Measurements from ENCODE around the gene SEZ6L2.
A peak's percentile ranks its signal among the peaks of the same experiment; 100 is the strongest.
"Not testable (repeated sequence)": the region's sequence is repeated elsewhere in the genome, so short reads cannot be mapped to it uniquely, and the experiment has no call there.

SEZ6L2 gene

GRCh38 chr16:29891525-29892457, 7.6 kb downstream of the SEZ6L2 start:
- DNase-seq (ENCODE audit: low read depth) = no peak

DNA sequence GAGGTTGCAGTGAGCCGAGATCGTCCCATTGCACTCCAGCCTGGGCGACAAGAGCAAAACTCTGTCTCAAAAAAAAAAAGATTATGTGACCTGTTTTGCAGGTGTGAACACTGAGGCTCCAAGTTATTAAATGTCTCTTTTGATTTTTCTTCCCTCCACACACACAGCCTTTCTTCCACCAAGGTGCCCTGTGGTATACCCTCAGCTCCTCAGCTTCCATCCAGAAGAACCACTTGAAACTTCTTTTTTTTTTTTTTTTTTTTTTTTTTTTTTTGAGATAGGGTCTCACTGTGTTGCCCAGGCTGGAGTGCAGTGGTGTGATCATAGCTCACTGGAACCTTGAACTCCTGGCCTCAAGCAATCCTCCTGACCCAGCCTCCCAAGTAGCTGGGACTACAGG, 10.0 kb downstream of the SEZ6L2 start:
- not testable (repeated sequence) for DNase-seq (ENCODE audit: low read depth)

DNA sequence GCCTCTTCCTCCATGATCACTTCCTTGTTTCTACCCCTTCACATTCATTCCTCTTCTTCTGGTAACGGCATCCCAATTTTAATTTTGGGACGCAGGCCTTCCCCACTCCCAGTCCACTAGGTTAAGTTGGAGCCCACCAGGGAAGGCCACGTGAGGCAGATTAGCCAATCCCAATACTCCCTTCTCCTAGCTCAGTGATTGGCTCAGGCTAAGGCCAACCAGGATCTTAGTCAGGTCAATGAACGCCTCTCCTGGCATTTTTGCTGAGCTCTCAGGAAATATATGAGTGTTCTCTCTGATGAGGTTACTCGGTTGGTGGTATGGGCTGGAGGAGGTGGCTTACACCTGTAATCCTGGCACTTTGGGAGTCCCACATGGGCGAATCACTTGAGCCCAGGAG, 15.4 kb downstream of the SEZ6L2 start:
- DNase-seq (ENCODE audit: low read depth) = no peak

GRCh38 chr16:29881050-29881449, 18.3 kb downstream of the SEZ6L2 start:
- no peak for DNase-seq (ENCODE audit: low read depth)

GRCh38 chr16:29878172-29878571, 21.2 kb downstream of the SEZ6L2 start:
- DNase-seq (ENCODE audit: low read depth) = no peak

- peak; percentile 15 for DNase-seq (ENCODE audit: low read depth)
Measured at GRCh38 chr16:29877266-29877961, 21.9 kb downstream of the SEZ6L2 start.

GRCh38 chr16:29876594-29877249, 22.6 kb downstream of the SEZ6L2 start:
- DNase-seq (ENCODE audit: low read depth) = peak; percentile 24

- DNase-seq (ENCODE audit: low read depth) = no peak
Measured at GRCh38 chr16:29876217-29876593, 23.1 kb downstream of the SEZ6L2 start.

DNA sequence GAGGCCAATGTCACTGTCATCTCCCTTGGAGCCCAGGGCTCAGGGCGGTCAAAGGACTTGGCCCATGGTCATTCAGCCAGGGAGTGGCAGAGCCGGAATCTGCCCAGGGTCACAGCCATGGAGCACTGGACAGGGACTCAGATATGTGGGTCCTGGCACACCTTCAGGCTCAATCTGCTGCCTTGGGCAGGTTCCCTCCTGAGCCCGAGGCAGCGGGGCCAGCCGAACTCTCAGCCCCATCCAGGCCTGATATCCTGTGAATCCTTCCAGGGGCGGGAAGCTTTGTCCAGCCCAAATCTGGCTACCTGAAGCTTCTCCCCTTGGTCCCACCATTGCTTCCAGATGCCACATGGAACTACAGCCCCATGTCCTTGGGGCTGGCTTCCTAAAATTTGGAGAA, 24.1 kb downstream of the SEZ6L2 start:
- DNase-seq (ENCODE audit: low read depth) = no peak

DNA sequence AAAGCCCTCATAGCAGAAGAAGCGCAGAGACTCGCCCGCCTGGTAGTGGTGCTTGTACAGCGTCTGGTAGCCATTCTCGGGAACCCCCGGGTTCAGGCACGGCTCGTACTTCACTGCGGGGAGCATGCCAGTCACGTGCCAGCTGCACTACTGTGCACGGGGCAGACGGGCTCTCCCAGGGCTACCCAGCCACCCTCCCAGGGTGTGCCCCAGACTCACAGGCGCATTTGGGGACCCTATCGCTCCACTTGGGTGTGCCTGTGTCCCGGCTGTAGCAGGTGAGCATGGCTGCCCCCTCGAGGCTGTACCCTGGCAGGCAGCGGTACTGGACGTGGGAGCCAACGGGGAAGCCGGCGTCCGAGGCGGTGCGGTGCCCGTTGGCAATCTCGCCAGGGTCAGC, 26.0 kb downstream of the SEZ6L2 start:
- DNase-seq (ENCODE audit: low read depth) = no peak

- DNase-seq (ENCODE audit: low read depth) = no peak
Measured at GRCh38 chr16:29871822-29872546, 27.4 kb downstream of the SEZ6L2 start.

DNA sequence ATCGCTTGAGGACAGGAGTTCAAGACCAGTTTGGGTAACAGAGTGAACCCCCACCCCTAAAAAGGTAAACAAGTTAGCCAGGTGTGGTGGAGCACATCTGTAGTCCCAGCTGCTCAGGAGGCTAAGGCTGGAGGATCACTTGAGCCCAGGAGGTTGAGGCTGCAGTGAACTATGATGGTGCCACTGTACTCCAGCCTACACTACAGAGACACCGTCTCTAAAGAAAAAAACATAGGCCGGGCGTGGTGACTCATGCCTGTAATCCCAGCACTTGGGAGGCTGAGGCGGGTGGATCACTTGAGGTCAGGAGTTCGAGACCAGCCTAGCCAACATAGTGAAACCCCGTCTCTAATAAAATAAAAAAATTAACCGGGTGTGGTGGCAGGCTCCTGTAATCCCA, 30.3 kb downstream of the SEZ6L2 start:
- not testable (repeated sequence) for DNase-seq (ENCODE audit: low read depth)

DNA sequence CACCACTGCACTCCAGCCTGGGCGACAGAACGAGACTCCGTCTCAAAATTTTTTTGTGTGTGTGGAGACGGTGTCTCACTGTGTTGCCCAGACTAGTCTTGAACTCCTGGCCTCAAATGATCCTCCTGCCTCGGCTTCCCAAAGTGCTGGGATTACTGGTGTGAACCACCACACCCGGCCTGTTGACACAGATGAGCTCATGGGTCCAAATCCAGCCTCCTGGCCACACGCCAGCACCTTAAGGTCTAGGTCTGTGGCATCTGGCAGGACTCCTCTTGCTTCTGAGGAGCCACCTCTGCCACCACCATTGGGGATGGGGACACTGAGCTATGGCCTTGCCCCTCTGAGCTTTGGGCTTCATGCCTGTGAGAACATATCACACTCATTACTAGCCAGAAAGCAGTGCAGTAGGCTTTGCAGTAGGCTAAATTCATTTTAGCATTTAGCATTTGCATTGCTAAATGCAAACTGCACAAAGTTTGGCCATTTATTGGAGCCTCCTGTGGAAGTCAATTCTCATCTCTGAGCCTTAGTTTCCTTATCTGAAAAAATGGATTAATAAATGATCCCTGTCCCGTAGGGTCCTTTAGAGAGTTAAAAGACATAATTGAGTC, 30.8 kb downstream of the SEZ6L2 start:
- DNase-seq (ENCODE audit: low read depth) = no peak

DNA sequence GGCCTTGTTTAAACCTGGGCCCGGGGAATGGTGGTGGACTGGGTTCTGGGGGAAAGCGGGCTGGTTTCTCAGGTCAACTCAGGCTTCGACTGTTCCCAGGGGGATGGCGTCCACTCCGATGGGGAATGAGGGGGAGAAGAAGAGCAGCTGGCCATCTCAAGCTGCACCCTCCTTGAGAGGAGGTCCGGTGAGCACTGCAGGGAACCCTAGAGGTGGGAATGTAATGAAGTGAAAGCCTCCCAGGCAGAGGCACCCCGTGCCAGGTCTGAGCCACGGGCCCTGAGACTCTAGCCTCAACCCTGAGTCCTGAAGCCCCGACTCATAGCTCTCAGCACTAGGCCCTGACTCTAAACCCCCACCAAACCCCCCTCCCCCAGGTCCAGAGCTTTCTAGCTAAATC, 35.1 kb downstream of the SEZ6L2 start:
- DNase-seq (ENCODE audit: low read depth) = no peak

DNA sequence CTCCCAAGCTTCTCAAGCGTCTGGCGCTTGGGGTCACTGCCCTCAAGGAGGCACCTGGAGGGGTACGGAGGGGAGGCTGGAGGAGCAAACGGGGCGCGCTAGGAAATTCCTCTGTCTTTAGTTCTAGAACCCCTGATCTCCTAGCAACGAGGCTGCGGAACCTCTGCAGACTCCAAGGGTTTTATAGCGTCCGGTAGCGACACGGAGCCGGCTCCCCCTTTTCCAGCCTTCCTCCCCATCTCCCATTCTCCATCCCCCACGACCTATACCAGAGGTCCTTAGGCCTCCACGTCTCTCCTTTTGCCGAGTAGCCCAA, 35.7 kb downstream of the SEZ6L2 start:
- no peak for DNase-seq (ENCODE audit: low read depth)

- peak; percentile 90 for DNase-seq (ENCODE audit: low read depth)
Measured at GRCh38 chr16:29862884-29863668, 36.3 kb downstream of the SEZ6L2 start, which contains the start of gene CDIPT. Gene CDIPT (minus strand): TSS chr16:29863226. CDS start chr16:29862857, 369 bp downstream.

GRCh38 chr16:29862383-29862883, 36.9 kb downstream of the SEZ6L2 start:
- no peak for DNase-seq (ENCODE audit: low read depth)

DNA sequence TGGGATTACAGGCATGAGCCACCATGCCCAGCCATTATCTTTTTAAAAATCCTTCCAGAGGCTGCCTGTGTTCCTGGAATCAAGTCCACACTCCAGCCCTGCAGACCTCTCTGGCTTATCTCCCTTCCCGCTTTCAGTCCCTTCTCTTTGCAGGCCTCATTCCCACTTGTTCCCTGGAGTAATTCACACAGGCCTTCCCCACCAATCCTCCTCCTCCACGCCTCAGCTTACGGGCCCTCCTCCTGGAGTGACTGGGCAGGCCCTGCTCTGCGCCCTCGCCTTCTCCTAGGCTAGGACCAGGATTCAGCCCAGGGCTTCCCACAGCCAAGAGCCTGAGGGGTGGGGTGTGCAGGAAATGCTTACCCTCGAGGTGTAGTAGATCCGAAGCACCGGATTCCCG, 39.1 kb downstream of the SEZ6L2 start:
- DNase-seq (ENCODE audit: low read depth) = no peak

GRCh38 chr16:29858974-29859373, 40.4 kb downstream of the SEZ6L2 start:
- DNase-seq (ENCODE audit: low read depth) = no peak

DNA sequence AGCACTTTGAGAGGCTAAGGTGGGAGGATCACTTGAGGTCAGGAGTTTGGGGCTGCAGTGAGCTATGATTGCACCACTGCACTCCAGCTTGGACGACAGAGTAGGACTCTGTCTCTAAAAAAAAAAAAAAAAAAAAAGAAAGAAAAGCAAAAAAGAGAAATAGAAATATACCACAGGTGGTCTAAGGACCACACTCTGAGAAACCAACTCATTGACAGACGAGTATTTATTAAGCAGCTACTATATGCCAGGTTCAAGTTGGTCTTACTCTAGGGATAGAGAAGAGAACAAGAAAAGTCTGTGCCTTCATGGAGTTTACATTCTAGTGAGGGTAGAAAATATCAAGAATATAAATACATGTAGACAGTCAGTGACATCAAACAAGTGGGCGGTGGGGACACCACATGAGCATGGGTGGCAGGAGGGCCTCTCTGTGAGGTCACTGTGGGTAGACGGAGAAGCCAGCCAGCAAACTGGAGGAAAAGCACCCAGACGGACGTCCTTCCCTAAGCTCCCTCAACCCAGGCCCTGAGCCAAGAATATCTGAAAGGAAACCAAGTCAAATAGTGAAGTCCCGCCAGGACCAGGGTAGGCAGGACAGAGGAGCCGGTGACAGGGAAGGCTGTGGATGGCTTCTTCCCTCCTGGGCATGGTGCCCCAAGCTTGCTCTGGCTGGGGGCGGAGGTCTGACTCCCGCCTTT, 41.1 kb downstream of the SEZ6L2 start:
- no peak for DNase-seq (ENCODE audit: low read depth)
